SK-N-SH treated with all-trans-retinoic acid at 6 μM for 48 hours (cell line): Measurements from ENCODE around the gene CUBN.

Experiments used
- GLIS3 ChIP-seq: fragments of 250-450 bp; sonication (Bioruptor Pico); IDR thresholded peaks from 2 replicates; pipeline ENCODE4 v1.5.0; 2020; ENCODE audit warnings: mild to moderate bottlenecking, moderate library complexity
- PATZ1 ChIP-seq: fragments of 250-450 bp; sonication (Bioruptor Pico); IDR thresholded peaks from 2 replicates; pipeline ENCODE4 v1.8.0; 2020; ENCODE audit warnings: mild to moderate bottlenecking, moderate library complexity, borderline replicate concordance
- ZC3H10 ChIP-seq: fragments of 250-450 bp; sonication (Bioruptor Pico); IDR thresholded peaks from 2 replicates; pipeline ENCODE4 v1.5.1; 2021; ENCODE audit warnings: mild to moderate bottlenecking, moderate library complexity
- TF ChIP-seq, protein P1 (sequence below): fragments of 250-450 bp; sonication (Bioruptor Pico); IDR thresholded peaks from 2 replicates; pipeline ENCODE4 v1.8.0; 2021; ENCODE audit warnings: low read depth, mild to moderate bottlenecking, moderate library complexity, borderline replicate concordance

DNA sequence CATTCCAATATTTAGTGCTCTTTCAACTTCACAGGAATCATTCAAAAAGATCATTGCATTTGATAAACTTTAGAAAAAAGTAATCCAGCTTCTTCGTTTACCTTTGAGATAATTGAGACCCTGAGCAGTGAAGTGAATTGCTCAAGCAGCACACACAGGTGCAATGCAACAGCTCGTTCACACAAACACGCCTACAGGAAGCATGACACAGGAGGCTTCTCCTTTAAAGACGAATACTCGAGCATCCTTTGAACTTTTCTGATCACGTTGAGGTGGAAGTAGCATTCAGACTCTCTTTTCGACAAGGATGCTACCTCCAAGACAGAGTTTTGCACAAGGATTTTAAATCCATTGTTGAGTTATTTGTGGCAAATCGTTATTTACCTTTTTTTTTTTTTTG is 294.4 kb downstream of the CUBN start:
- TF ChIP-seq, protein P1, sequence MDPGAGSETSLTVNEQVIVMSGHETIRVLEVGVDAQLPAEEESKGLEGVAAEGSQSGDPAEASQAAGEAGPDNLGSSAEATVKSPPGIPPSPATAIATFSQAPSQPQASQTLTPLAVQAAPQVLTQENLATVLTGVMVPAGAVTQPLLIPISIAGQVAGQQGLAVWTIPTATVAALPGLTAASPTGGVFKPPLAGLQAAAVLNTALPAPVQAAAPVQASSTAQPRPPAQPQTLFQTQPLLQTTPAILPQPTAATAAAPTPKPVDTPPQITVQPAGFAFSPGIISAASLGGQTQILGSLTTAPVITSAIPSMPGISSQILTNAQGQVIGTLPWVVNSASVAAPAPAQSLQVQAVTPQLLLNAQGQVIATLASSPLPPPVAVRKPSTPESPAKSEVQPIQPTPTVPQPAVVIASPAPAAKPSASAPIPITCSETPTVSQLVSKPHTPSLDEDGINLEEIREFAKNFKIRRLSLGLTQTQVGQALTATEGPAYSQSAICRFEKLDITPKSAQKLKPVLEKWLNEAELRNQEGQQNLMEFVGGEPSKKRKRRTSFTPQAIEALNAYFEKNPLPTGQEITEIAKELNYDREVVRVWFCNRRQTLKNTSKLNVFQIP (CRISPR knock-in tag), result no peak
- TF ChIP-seq PATZ1 (CRISPR knock-in tag) (no peak), ZC3H10 (CRISPR knock-in tag) (no peak), GLIS3 (CRISPR knock-in tag) (no peak)
